ENCODE data around the gene ENGASE.

DNA sequence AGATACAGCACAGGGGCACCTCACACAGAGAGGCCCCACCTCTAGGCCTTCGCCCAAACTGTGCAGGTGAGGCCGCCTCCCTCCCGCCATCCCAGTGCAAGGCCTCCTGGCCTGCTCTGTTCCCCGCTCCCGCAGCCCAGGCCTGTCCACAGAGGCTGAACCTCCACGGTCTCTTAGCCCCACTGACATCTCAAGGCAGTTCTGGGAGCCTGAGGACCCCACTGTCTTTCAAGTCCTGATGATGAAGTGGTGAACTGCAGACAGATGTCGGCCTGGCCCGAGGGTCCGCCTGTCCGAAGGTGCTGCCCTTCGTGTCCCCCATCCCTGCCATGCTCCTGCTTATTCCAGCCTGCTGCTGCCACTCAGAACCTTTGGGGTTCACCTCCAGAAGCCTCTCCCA lies 32.3 kb downstream of the ENGASE start:
- TF ChIP-seq, protein P1, sequence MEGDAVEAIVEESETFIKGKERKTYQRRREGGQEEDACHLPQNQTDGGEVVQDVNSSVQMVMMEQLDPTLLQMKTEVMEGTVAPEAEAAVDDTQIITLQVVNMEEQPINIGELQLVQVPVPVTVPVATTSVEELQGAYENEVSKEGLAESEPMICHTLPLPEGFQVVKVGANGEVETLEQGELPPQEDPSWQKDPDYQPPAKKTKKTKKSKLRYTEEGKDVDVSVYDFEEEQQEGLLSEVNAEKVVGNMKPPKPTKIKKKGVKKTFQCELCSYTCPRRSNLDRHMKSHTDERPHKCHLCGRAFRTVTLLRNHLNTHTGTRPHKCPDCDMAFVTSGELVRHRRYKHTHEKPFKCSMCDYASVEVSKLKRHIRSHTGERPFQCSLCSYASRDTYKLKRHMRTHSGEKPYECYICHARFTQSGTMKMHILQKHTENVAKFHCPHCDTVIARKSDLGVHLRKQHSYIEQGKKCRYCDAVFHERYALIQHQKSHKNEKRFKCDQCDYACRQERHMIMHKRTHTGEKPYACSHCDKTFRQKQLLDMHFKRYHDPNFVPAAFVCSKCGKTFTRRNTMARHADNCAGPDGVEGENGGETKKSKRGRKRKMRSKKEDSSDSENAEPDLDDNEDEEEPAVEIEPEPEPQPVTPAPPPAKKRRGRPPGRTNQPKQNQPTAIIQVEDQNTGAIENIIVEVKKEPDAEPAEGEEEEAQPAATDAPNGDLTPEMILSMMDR (IDR thresholded peaks at IDR 0.05), result no peak
- TF ChIP-seq EP300 (IDR thresholded peaks at IDR 0.05) (no peak), POLR2A (IDR thresholded peaks at IDR 0.05) (no peak)
